HG03571 (cell line): Measurements from ENCODE around the gene ATP5MC3.

Source experiments
- ATAC-seq: cut with Tn5 transposase; IDR thresholded peaks from one replicate; pipeline ENCODE4 v1.9.1; 2021; ENCODE audit not compliant: unreplicated experiment

Gene ATP5MC3

GRCh38 chr2:175168564-175168945 is 13.0 kb downstream of the ATP5MC3 start:
- peak; percentile 19 for ATAC-seq

GRCh38 chr2:175167792-175168563 is 13.5 kb downstream of the ATP5MC3 start, which contains the start of gene ATF2:
Gene ATF2 (minus strand): TSS chr2:175168203. CDS start chr2:175136443, 31,760 bp downstream.
- ATAC-seq = peak; percentile 95

GRCh38 chr2:175167076-175167791 is 14.3 kb downstream of the ATP5MC3 start:
- no peak for ATAC-seq

- ATAC-seq = no peak
Observed at GRCh38 chr2:175166216-175166824, 15.2 kb downstream of the ATP5MC3 start.

DNA sequence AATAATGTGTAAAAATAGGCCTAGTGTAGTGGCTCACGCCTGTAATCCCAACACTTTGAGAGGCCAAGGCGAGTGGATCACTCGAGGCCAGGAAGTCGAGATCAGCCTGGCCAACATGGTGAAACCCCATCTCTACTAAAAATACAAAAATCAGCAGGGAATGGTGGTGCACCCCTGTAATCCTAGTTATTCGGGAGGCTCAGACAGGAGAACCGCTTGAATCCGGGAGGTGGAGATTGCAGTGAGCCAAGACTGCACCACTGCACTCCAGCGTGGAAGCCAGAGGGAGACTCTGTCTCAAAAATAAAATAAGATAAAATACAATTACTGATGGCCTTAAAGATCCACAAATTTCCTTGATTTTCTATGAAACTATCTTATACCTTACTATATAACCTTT is 17.3 kb downstream of the ATP5MC3 start:
- ATAC-seq = no peak

GRCh38 chr2:175158894-175159293 is 22.6 kb downstream of the ATP5MC3 start:
- no peak for ATAC-seq

DNA sequence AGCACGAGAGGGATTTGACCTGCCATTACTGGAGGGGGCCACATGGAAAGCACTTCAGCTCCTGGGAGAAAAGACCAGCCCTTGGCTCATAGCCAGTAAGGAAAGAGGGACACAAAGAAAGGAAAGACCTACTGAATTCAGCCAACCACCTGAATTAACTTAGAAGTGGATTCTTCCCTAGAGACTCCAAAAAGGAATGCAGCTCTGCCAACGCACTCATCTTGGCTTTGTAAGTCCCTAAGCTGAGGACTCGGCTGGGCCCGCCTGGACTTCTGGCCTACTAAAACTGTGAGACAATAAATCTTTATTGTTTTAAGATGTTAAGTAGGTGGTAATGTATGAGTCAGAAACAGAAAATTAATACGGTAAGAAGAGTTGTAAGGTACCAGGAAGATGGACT is 25.0 kb downstream of the ATP5MC3 start:
- no peak for ATAC-seq

- ATAC-seq = peak; percentile 63
Observed at GRCh38 chr2:175154661-175155082, 26.8 kb downstream of the ATP5MC3 start.

- ATAC-seq = no peak
Observed at GRCh38 chr2:175152242-175152641, 29.3 kb downstream of the ATP5MC3 start.

- ATAC-seq = no peak
Observed at GRCh38 chr2:175151791-175152190, 29.7 kb downstream of the ATP5MC3 start.

DNA sequence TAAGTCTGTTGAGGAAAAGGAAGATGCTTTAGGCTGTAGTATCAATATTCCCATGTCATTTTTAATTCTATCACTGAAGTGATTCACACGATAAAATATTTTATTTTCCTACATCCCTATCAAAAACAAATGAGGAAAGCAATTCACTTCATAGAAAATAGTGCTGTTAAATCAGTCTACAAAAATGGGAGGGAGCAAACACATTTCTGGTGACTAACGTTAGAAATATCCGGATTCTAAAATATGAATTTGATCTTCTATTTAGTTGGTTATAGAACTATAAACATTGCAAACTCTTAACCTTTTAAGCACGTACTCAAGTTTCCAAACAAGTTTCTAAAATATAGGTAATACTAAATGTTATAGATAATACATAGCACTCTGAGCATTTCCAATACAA is 34.3 kb downstream of the ATP5MC3 start:
- no peak for ATAC-seq

- ATAC-seq = no peak
Observed at GRCh38 chr2:175143678-175144077, 37.8 kb downstream of the ATP5MC3 start.

GRCh38 chr2:175143191-175143590 is 38.3 kb downstream of the ATP5MC3 start:
- ATAC-seq = no peak

- no peak for ATAC-seq
Observed at GRCh38 chr2:175140332-175140731, 41.2 kb downstream of the ATP5MC3 start.

DNA sequence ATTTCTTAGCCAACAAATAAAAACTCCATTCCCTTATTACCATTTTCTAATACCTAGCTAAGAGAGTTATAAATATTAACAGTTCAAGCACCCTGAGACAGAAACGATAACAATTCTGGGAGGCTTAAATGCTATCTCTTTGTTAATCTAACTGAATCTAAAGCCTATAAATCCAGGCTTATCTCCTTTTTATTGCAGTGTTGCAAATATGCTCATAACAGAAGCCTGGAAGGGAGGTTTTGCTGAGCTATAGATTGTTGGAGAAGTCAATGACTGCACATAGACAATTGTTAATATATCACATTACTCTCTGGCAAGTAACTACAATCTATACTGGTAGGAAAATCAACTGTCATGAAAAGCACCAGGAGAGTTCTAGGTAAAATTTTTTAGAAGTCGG is 43.7 kb downstream of the ATP5MC3 start:
- ATAC-seq = no peak

DNA sequence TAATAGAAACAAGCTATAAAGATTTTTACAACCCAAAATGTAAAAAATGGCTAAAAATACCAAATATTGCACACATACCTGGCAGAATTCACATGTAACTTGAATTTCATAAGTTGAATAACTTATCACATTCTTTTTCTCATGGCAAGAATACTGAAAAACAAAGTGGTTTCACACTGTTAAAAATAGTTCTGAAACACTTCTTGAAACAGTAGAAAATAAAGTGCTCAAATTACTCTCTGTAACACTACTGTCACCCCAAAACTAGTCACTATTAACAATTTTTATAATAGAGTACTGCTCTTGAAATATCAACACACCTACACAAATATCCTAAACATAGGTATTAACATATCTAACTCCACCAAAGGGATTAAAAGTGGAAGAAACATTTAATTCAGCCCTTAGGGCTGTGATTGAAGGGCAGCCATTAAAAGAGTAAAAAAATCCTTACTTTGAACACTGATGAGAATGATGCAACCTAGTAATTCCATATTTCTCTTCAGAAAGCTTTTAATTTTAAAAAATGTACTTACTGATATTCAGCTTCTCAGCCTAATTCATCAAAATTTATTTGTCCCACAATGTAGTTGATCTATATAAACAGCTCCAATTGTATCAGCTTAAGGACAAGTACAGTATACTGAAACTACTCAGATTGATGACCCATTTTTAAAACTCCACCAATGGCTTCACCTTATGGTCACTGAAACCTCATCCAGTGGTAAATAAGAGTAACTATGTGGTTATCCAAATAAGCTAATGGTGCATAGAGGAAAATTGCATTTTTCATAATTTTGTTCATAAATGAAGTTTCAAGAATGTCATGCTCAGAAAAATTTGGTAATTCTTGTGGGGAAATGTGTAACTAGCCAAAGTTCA is 44.9 kb downstream of the ATP5MC3 start:
- peak; percentile 66 for ATAC-seq

GRCh38 chr2:175135862-175136261 is 45.6 kb downstream of the ATP5MC3 start:
- no peak for ATAC-seq

DNA sequence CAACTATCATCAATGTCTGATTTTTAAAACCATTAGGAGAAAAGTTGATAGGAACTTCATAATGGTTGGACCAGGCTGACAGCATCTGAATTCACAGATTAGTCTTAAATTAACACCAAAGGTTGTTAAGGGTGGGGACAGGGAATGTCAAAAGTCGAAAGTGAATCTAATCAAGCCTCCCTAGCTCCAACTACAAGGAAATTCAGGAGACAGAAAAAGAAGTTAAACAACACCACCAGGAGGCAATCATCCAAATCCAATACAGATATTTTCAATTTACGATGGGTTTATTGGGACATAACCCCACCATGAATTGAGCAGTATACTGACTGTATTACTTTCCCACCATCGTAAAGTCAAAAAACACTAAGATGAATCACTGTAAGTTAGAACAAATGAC is 46.3 kb downstream of the ATP5MC3 start:
- no peak for ATAC-seq

- ATAC-seq = no peak
Observed at GRCh38 chr2:175131252-175131651, 50.3 kb downstream of the ATP5MC3 start.

DNA sequence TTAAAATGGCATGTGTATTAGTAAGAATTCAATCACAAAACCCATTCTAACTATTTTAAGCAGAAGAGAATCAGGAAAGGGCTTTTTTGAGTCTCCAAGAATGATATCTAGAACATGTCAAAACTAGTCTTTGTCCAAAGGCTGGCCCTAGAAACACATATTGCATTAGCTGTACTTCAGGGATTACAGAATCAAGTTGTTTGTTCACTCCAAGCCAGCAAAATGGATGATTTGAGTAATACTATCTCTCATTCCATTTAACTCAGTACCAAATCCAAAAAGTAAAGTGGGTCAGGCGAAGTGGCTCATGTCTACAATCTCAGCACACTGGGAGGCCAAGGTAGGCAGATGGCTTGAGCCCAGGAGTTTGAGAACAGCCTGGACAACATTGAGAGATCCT is 54.8 kb downstream of the ATP5MC3 start:
- no peak for ATAC-seq
